Kidney epithelial cell (primary cell): ENCODE results near the gene APOD. TPM values are rescaled to one million over a fixed set of nuclear protein-coding genes. Genes with fewer than 3 reads are reported as not detected.
"Not testable (repeated sequence)": the region's sequence is repeated elsewhere in the genome, so short reads cannot be mapped to it uniquely, and the experiment has no call there.

Experiments used
- DNase-seq: peaks from one replicate; pipeline ENCODE4 v3.0.0-alpha.2; 2010; ENCODE audit warnings: low read depth
- H3K27me3 ChIP-seq: 2 replicates; pipeline ENCODE4 v1.6.0; 2011; ENCODE audit warnings: low read length; ENCODE audit not compliant: control insufficient read depth, insufficient read depth
- H3K36me3 ChIP-seq: 2 replicates; pipeline ENCODE4 v1.5.1; 2011; ENCODE audit warnings: low read length; ENCODE audit not compliant: control insufficient read depth, insufficient read depth
- H3K4me3 ChIP-seq: 2 replicates; pipeline ENCODE4 v1.5.1; 2011; ENCODE audit warnings: low read depth, mild to moderate bottlenecking, control low read depth, low read length
- total RNA-seq: library from RNA; depleted of rRNA; stranded (reverse); fragments of >200 nt; gene quantifications from 2 replicates; pipeline ENCODE4 v1.2.3, GENCODE V29; 2015
- TF ChIP-seq, protein P1 (sequence below): IDR thresholded peaks from 2 replicates; pipeline ENCODE4 v1.5.1; 2011; ENCODE audit warnings: mild to moderate bottlenecking, moderate library complexity, low read length, control low read depth, inconsistent platforms; ENCODE audit not compliant: insufficient read depth, poor library complexity, severe bottlenecking

APOD gene
- total RNA-seq, 1 donor from 2014 or later, result not detected

DNA sequence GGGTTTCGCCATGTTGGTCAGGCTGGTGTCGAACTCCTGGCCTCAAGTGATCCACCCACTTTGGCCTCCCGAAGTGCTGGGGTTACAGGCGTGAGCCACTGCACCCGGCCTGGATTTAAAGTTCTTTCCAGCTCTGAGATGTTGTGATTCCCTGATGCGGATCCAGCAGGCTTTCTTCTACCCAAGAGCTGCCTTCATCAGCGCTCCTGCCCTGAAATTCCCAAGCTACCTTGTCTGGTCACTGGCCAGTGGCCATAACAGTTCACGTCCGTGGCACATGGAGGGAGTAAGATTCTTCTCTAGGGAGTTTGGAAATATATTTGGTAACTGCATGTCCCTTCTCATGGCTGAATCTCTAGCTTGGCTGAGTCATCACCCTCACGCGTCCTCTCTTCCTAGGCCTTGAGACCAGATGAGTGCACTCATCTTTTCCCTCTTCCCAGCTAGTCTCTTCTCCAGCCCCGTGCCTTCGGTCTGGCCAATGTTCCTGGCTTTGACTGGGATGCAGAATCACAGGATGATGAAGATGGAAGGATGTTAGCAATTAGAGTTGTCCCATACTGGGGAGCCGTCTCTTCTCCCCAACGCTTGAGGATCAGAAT lies 29.8 kb upstream of the APOD start:
- H3K27me3 ChIP-seq, result no peaks in the 10 kb centered on the region
- TF ChIP-seq, protein P1, sequence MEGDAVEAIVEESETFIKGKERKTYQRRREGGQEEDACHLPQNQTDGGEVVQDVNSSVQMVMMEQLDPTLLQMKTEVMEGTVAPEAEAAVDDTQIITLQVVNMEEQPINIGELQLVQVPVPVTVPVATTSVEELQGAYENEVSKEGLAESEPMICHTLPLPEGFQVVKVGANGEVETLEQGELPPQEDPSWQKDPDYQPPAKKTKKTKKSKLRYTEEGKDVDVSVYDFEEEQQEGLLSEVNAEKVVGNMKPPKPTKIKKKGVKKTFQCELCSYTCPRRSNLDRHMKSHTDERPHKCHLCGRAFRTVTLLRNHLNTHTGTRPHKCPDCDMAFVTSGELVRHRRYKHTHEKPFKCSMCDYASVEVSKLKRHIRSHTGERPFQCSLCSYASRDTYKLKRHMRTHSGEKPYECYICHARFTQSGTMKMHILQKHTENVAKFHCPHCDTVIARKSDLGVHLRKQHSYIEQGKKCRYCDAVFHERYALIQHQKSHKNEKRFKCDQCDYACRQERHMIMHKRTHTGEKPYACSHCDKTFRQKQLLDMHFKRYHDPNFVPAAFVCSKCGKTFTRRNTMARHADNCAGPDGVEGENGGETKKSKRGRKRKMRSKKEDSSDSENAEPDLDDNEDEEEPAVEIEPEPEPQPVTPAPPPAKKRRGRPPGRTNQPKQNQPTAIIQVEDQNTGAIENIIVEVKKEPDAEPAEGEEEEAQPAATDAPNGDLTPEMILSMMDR, result no peak
- no peak overlapping the region for H3K4me3 ChIP-seq
- no peaks in the 10 kb centered on the region for H3K36me3 ChIP-seq
- no peak for DNase-seq

DNA sequence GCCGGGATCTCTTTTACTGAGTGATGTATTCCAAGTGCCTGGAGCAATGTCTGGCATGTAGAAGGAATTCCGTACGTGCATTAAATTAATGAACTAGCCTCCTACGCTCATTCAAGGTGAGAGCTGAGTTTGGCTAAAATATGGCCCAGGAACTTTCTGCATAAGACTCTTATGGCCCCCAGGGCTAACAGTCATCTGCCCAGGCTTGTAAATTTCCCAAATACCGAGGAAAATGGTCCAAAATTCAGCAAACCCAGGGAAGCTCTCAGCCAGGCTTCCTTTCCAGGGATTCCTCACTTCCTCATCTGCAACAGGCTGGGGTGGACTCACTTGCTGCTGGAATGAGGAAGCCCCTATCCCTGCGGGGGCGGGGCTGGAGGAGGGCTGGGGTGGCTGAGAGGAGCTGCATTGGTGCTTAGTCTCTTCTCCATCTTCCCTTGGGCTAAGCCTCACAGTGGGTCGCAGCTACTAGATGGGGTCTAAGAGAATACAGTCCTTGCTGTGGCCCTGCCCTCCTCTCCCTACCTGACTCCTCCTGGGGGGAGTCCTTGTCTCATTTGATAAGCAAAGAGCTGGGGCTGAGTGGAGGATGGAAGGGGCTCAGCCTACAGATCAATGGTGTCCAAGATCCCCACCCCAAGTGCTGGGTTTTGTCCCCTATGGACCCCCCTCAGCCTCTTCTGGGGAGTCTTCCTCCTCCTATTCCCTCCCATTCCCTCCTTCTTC lies 28.5 kb upstream of the APOD start:
- H3K36me3 ChIP-seq, result no peaks in the 10 kb centered on the region
- DNase-seq, result no peak
- no peaks in the 10 kb centered on the region for H3K27me3 ChIP-seq
- TF ChIP-seq, protein P1, result no peak
- H3K4me3 ChIP-seq, result no peak overlapping the region

DNA sequence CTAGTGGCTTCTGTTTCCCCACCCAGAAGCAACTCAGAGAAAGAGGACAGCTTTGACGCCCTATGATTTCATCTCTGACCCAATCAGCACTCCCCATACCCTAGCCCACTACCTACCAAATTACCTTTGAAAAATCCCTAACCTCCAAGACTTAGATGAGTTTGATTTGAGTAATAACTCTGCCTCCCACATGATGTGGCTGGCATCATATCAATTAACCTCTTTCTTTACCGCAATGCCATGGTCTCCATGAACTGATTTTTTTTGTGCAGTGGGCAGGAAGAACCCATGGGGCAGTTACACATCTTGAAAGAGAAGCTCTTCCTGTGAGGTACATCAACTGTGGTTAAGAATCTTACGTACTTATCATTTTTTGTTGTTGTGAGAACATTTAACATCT lies 25.5 kb upstream of the APOD start:
- Histone ChIP-seq H3K27me3 (no peaks in the 10 kb centered on the region), H3K36me3 (no peaks in the 10 kb centered on the region), H3K4me3 (no peak overlapping the region)
- TF ChIP-seq, protein P1, result no peak
- no peak for DNase-seq

DNA sequence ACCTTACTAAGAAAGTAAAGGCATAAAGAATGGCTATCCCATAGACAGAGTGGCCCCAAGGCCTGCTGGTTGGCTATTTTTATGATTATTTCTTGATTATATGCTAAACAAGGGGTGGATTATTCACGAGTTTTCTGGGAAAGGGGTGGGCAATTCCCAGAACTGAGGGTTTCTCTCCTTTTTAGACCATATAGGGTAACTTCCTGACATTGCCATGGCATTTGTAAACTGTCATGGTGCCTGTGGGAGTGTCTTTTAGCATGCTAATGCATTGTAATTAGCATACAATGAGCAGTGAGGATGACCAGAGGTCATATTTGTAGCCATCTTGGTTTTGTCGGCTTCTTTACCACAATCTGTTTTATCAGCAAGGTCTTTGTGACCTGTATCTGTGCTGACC lies 18.0 kb upstream of the APOD start:
- H3K27me3 ChIP-seq, H3K4me3 ChIP-seq, H3K36me3 ChIP-seq, DNase-seq: not testable (repeated sequence)

DNA sequence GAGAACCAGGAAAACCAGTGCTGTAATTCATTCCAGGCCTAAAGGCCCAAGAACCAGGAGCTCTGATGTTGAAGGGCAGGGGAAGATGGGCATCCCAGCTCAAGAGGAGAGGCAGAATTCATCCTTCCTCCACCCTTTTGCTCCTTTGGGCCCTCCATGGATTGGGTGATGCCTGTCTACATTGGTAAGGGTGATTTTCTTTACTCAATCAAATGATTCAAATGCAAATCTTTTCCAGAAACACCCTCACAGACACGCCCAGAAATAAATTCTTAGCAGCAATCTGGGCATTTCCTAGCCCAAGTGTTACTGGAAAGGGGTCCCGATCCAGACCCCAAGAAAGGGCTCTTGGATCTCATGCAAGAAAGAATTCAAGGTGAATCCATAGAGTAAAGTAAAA lies 17.6 kb upstream of the APOD start:
- no peak for DNase-seq
- TF ChIP-seq, protein P1, result no peak
- no peak overlapping the region for H3K4me3 ChIP-seq
- no peaks in the 10 kb centered on the region for H3K27me3 ChIP-seq
- H3K36me3 ChIP-seq, result no peaks in the 10 kb centered on the region

DNA sequence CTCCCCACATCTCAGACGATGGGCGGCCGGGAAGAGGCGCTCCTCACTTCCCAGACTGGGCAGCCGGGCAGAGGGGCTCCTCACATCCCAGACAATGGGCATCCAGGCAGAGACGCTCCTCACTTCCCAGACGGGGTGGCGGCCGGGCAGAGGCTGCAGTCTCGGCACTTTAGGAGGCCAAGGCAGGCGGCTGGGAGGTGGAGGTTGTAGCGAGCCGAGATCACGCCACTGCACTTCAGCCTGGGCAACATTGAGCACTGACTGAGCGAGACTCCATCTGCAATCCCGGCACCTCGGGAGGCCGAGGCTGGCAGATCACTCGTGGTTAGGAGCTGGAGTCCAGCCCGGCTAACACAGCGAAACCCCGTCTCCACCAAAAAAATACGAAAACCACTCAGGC lies 16.2 kb upstream of the APOD start:
- not testable (repeated sequence) for H3K36me3 ChIP-seq, DNase-seq, H3K27me3 ChIP-seq, H3K4me3 ChIP-seq

DNA sequence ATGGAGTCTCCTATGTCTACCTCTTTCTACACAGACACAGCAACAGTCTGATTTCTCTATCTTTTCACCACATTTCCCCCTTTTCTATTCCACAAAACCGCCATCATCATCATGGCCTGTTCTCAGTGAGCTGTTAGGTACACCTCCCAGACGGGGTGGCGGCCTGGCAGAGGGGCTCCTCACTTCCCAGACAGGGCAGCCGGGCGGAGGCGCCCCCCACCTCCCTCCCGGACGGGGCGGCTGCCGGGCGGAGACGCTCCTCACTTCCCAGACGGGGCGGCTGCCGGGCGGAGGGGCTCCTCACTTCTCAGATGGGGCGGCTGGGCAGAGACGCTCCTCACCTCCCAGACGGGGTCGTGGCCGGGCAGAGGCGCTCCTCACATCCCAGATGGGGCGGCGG lies 15.8 kb upstream of the APOD start:
- H3K4me3 ChIP-seq, H3K36me3 ChIP-seq, DNase-seq, H3K27me3 ChIP-seq: not testable (repeated sequence)
